HEK293T (cell line): Measurements from ENCODE around the gene LYRM4.

Experiments used
- FOXA1 ChIP-seq: fragments of 450-650 bp; IDR thresholded peaks from 2 replicates; pipeline ENCODE4 v1.6.1; 2016; ENCODE audit warnings: mild to moderate bottlenecking
- PKNOX1 ChIP-seq: fragments of 450-650 bp; IDR thresholded peaks from 2 replicates; pipeline ENCODE4 v1.6.1; 2016

- no peak for TF ChIP-seq PKNOX1
- no peak for TF ChIP-seq FOXA1
These were observed 53.7 kb downstream of the LYRM4 start for GRCh38 chr6:5206920-5207561.
